Glutamatergic neuron (in vitro differentiated cells): ENCODE results near the gene TNFAIP3. TPM values are rescaled to one million over a fixed set of nuclear protein-coding genes. Genes with fewer than 3 reads are reported as not detected.
"Not testable (repeated sequence)": the region's sequence is repeated elsewhere in the genome, so short reads cannot be mapped to it uniquely, and the experiment has no call there.

Source experiments
- DNase-seq: peaks from one replicate; pipeline ENCODE4 v3.0.0; 2022
- H3K27ac Mint-ChIP-seq: one replicate; pipeline ENCODE4 v1.8.0; 2020; ENCODE audit warnings: mild to moderate bottlenecking, mixed read lengths, inconsistent platforms; ENCODE audit not compliant: unreplicated experiment
- H3K27me3 Mint-ChIP-seq: one replicate; pipeline ENCODE4 v1.8.0; 2020; ENCODE audit warnings: mild to moderate bottlenecking, moderate library complexity, mixed read lengths, inconsistent platforms; ENCODE audit not compliant: unreplicated experiment
- H3K36me3 Mint-ChIP-seq: one replicate; pipeline ENCODE4 v1.8.0; 2020; ENCODE audit warnings: mild to moderate bottlenecking, mixed read lengths, inconsistent platforms; ENCODE audit not compliant: unreplicated experiment
- H3K4me1 Mint-ChIP-seq: one replicate; pipeline ENCODE4 v1.8.0; 2020; ENCODE audit warnings: mild to moderate bottlenecking, low read depth, mixed read lengths, inconsistent platforms; ENCODE audit not compliant: unreplicated experiment
- H3K4me3 Mint-ChIP-seq: one replicate; pipeline ENCODE4 v1.8.0; 2020; ENCODE audit warnings: mild to moderate bottlenecking, mixed read lengths, inconsistent platforms; ENCODE audit not compliant: unreplicated experiment
- H3K9me3 Mint-ChIP-seq: one replicate; pipeline ENCODE4 v1.8.0; 2020; ENCODE audit warnings: mild to moderate bottlenecking, moderate library complexity, mixed read lengths, inconsistent platforms; ENCODE audit not compliant: unreplicated experiment
- total RNA-seq: library from RNA; stranded (reverse); fragmentation: NEBNext Ultra II Directional; extraction: Animal tissue kit (Norgen Biotek cat#: 25700); gene quantifications from one replicate; pipeline ENCODE4 v1.2.1, GENCODE V29; 2021; ENCODE audit not compliant: unreplicated experiment
- TF ChIP-seq, protein P1 (sequence below): fragments of 200-600 bp; sonication (generic); IDR thresholded peaks from one replicate; pipeline ENCODE4 v1.5.0; 2021; ENCODE audit not compliant: partially characterized antibody, unreplicated experiment

The TNFAIP3 gene
- total RNA-seq, 1 donor from 2014 or later: 2.2 TPM

DNA sequence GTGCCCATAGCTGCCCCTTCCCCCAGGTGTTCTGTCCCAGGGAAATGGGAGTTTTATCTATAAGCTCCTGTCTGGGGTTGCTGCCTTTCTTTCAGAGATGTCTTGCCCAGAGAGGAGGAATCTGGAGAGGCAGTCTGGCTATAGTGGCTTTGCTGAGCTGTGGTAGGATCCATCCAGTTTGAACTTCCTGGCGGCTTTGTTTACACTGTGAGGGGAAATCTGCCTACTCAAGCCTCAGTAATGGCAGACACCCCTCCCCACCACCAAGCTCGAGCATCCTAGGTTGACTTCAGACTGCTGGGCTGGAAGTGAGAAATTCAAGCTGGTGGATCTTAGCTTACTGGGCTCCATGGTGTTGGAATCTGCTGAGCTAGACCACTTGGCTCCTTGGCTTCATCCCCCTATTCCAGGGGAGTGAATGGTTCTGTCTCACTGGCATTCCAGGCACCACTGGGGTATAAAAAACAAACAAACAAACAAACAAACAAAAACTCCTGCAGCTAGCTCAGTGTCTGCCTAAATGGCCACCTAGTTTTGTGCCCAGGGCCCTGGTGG lies 24.0 kb downstream of the TNFAIP3 start:
- Mint-ChIP-seq H3K27ac (no peak overlapping the region), H3K36me3 (peaks cover 4% of the 10 kb centered on the region), H3K4me3 (no peak overlapping the region), H3K9me3 (peaks cover 2% of the 10 kb centered on the region), H3K27me3 (peaks cover 4% of the 10 kb centered on the region), H3K4me1 (no peaks in the 10 kb centered on the region)
- TF ChIP-seq, protein P1, sequence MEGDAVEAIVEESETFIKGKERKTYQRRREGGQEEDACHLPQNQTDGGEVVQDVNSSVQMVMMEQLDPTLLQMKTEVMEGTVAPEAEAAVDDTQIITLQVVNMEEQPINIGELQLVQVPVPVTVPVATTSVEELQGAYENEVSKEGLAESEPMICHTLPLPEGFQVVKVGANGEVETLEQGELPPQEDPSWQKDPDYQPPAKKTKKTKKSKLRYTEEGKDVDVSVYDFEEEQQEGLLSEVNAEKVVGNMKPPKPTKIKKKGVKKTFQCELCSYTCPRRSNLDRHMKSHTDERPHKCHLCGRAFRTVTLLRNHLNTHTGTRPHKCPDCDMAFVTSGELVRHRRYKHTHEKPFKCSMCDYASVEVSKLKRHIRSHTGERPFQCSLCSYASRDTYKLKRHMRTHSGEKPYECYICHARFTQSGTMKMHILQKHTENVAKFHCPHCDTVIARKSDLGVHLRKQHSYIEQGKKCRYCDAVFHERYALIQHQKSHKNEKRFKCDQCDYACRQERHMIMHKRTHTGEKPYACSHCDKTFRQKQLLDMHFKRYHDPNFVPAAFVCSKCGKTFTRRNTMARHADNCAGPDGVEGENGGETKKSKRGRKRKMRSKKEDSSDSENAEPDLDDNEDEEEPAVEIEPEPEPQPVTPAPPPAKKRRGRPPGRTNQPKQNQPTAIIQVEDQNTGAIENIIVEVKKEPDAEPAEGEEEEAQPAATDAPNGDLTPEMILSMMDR: no peak
- no peak for DNase-seq

DNA sequence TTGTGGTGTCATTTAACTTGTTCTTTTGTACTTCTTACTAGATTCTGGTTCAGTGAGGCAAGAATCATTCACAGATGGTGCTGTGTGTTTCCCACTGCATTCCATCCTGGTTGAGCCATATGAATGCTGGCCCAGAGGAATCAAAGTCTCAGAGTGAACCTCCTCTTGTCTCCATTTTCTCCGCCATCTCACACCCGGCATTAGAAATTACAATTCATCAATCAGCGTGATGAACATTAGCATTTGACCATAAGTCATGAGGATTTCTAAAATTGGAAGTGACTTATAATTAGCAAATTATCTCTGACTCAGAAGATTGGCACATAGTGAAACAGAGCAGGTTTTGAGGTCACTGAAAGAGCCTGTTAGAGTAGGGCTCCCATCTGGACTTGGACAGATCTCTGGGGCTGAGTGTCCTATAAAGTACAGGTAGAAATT lies 25.2 kb downstream of the TNFAIP3 start:
- TF ChIP-seq, protein P1: no peak
- H3K27ac Mint-ChIP-seq: no peak overlapping the region
- H3K27me3 Mint-ChIP-seq: peaks cover 4% of the 10 kb centered on the region
- DNase-seq: no peak
- H3K4me3 Mint-ChIP-seq: no peak overlapping the region
- H3K4me1 Mint-ChIP-seq: no peaks in the 10 kb centered on the region
- H3K36me3 Mint-ChIP-seq: peaks cover 4% of the 10 kb centered on the region
- peaks cover 2% of the 10 kb centered on the region for H3K9me3 Mint-ChIP-seq

DNA sequence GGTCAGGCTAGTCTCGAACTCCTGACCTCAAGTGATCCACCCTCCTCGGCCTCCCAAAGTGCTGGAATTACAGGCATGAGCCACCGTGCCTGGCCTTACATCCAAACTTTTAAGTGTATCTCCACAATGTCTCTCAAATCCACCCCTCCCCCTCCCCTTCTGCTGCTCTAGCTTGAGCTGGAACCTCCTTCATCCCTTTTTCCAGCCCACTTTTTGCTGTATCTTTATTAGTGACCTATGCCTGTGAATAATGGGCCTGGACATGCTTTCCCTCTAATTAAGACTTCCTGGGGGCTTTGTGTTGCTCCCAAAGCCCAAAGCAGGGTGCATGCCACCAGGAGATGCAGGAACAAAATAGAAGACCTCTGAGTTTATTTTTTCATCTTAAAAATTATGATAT lies 26.1 kb downstream of the TNFAIP3 start:
- no peak overlapping the region for H3K4me3 Mint-ChIP-seq
- H3K4me1 Mint-ChIP-seq: no peaks in the 10 kb centered on the region
- DNase-seq: no peak
- TF ChIP-seq, protein P1: no peak
- peaks cover 4% of the 10 kb centered on the region for H3K27me3 Mint-ChIP-seq
- no peak overlapping the region for H3K27ac Mint-ChIP-seq
- peaks cover 4% of the 10 kb centered on the region for H3K36me3 Mint-ChIP-seq
- H3K9me3 Mint-ChIP-seq: peaks cover 2% of the 10 kb centered on the region

DNA sequence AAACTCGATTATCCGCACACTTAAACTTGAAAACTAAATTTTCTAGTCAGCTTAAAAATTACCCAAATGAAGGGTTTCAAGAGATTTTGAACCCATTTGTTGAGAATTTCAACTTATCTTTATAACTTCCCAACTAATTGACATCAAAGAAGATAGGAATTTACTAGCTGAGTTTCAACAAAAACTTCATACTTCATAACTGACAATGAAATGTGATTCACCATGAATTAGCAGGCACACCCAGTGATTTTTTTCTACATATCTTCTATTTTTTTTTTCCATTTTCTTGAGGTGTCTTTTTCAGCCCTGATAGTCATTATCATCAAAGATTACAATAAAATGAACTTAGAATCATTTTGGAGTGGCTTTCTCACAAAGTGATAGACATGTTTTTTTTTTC lies 26.7 kb downstream of the TNFAIP3 start:
- no peak overlapping the region for H3K27ac Mint-ChIP-seq
- no peak overlapping the region for H3K4me3 Mint-ChIP-seq
- H3K27me3 Mint-ChIP-seq: peaks cover 1% of the 10 kb centered on the region
- DNase-seq: no peak
- TF ChIP-seq, protein P1: no peak
- peaks cover 4% of the 10 kb centered on the region for H3K36me3 Mint-ChIP-seq
- H3K9me3 Mint-ChIP-seq: peaks cover 2% of the 10 kb centered on the region
- no peaks in the 10 kb centered on the region for H3K4me1 Mint-ChIP-seq

DNA sequence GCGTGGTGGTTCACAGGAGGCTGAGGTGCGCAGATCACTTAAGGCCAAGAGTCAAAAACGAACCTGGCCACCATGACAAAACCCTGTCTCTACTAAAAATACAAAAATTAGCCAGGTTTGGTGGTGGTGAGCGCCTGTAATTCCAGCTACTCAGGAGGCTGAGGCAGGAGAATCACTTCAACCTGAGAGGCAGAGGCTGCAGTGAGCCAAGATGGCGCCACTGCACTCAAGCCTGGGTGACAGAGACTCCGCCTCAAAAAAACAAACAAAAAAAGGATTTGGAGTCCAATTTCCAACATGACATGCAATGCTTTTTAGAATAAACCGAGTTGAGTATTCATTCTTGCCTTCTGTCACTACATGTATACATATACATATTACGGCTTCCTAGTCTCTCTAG lies 27.3 kb downstream of the TNFAIP3 start:
- not testable (repeated sequence) for H3K9me3 Mint-ChIP-seq, DNase-seq, H3K27ac Mint-ChIP-seq, H3K4me3 Mint-ChIP-seq, H3K27me3 Mint-ChIP-seq, H3K36me3 Mint-ChIP-seq, H3K4me1 Mint-ChIP-seq
